DOHH2 (cell line): Measurements from ENCODE around the gene DMRT1.

Experiments
- H3F3A ChIP-seq: fragments of 200-600 bp; sonication (generic), shearing (Covaris generic); 2 replicates; pipeline ENCODE4 v1.6.0; 2016; ENCODE audit warnings: antibody characterized with exemption, mild to moderate bottlenecking; ENCODE audit not compliant: control insufficient read depth, insufficient read depth
- H3K27ac ChIP-seq: fragments of 200-600 bp; sonication (generic); 2 replicates; pipeline ENCODE4 v1.5.1; 2014; ENCODE audit warnings: low read depth, mild to moderate bottlenecking, low read length, moderate library complexity
- H3K27me3 ChIP-seq: fragments of 200-600 bp; sonication (generic); 2 replicates; pipeline ENCODE4 v1.6.1; 2014; ENCODE audit warnings: mild to moderate bottlenecking, low read length, mixed read lengths; ENCODE audit not compliant: control insufficient read depth
- H3K36me3 ChIP-seq: fragments of 200-600 bp; sonication (generic); 2 replicates; pipeline ENCODE4 v1.6.1; 2014; ENCODE audit warnings: mild to moderate bottlenecking, low read length, moderate library complexity, mixed read lengths; ENCODE audit not compliant: control insufficient read depth
- H3K4me1 ChIP-seq: fragments of 200-600 bp; sonication (generic); 2 replicates; pipeline ENCODE4 v1.6.1; 2014; ENCODE audit warnings: mild to moderate bottlenecking, low read length, mixed read lengths; ENCODE audit not compliant: control insufficient read depth
- H3K4me2 ChIP-seq: fragments of 200-600 bp; sonication (generic); 2 replicates; pipeline ENCODE4 v1.6.0; 2014; ENCODE audit warnings: mild to moderate bottlenecking, low read length, moderate library complexity
- H3K4me3 ChIP-seq: fragments of 200-600 bp; sonication (generic); 2 replicates; pipeline ENCODE4 v1.5.1; 2014; ENCODE audit warnings: mild to moderate bottlenecking, low read length, mixed read lengths
- H3K79me2 ChIP-seq: fragments of 200-600 bp; sonication (generic); 2 replicates; pipeline ENCODE4 v1.6.1; 2014; ENCODE audit warnings: mild to moderate bottlenecking, low read length, mixed read lengths; ENCODE audit not compliant: control insufficient read depth
- H3K9me2 ChIP-seq: fragments of 200-600 bp; sonication (generic); replicated peaks from 2 replicates; pipeline ENCODE4 v1.6.1; 2014; ENCODE audit warnings: mild to moderate bottlenecking, low read length, mixed read lengths; ENCODE audit not compliant: control insufficient read depth
- H3K9me3 ChIP-seq: fragments of 200-600 bp; sonication (generic); 2 replicates; pipeline ENCODE4 v1.6.1; 2014; ENCODE audit warnings: antibody characterized with exemption, low read length, mixed read lengths; ENCODE audit not compliant: control insufficient read depth, insufficient read depth
- H4K20me1 ChIP-seq: fragments of 200-600 bp; sonication (generic); 2 replicates; pipeline ENCODE4 v1.6.0; 2014; ENCODE audit warnings: low read depth, mild to moderate bottlenecking, antibody characterized with exemption, low read length, moderate library complexity; ENCODE audit not compliant: control insufficient read depth, insufficient read depth
- CTCF ChIP-seq: fragments of 200-600 bp; sonication (generic); IDR thresholded peaks from one replicate; pipeline ENCODE4 v1.5.1; 2014; ENCODE audit warnings: antibody characterized with exemption, mild to moderate bottlenecking, low read depth, low read length; ENCODE audit not compliant: poor library complexity, severe bottlenecking
- EZH2phosphoT487 ChIP-seq: fragments of 200-600 bp; sonication (generic); IDR thresholded peaks from 2 replicates; pipeline ENCODE4 v1.6.1; 2017; ENCODE audit warnings: borderline replicate concordance, mild to moderate bottlenecking, antibody characterized with exemption, low read length, moderate library complexity, mixed read lengths

DMRT1 gene

GRCh38 chr9:959914-960313 is 118.4 kb downstream of the DMRT1 start:
- Histone ChIP-seq H4K20me1 (no peaks in the 10 kb centered on the region), H3K4me3 (no peak overlapping the region)
- no peak for TF ChIP-seq EZH2phosphoT487

GRCh38 chr9:962023-962422 is 120.5 kb downstream of the DMRT1 start:
- TF ChIP-seq EZH2phosphoT487 (no peak), CTCF (no peak)
- Histone ChIP-seq H3K27ac (no peak overlapping the region), H3K4me1 (no peaks in the 10 kb centered on the region), H3K9me2 (no peaks in the 10 kb centered on the region), H3K4me3 (no peak overlapping the region), H4K20me1 (no peaks in the 10 kb centered on the region), H3K4me2 (no peak overlapping the region), H3K9me3 (no peaks in the 10 kb centered on the region), H3K27me3 (peaks cover 20% of the 10 kb centered on the region; the same call in 1 of the 2 replicates), H3K79me2 (no peaks in the 10 kb centered on the region), H3F3A (no peaks in the 10 kb centered on the region), H3K36me3 (no peaks in the 10 kb centered on the region)

More at GRCh38 chr9:959914-960313, 118.4 kb downstream of the DMRT1 start:
- peaks cover 10% of the 10 kb centered on the region; the same call in 1 of the 2 replicates for H3K27me3 ChIP-seq
- H3K9me3 ChIP-seq: no peaks in the 10 kb centered on the region
- no peak overlapping the region for H3K27ac ChIP-seq
- H3K36me3 ChIP-seq: no peaks in the 10 kb centered on the region
- H3K4me1 ChIP-seq: no peaks in the 10 kb centered on the region
- H3F3A ChIP-seq: no peaks in the 10 kb centered on the region
- no peaks in the 10 kb centered on the region for H3K79me2 ChIP-seq
- H3K4me2 ChIP-seq: no peak overlapping the region
- H3K9me2 ChIP-seq: no peaks in the 10 kb centered on the region

GRCh38 chr9:965497-965896 is 124.0 kb downstream of the DMRT1 start:
- H3K4me2 ChIP-seq: no peak overlapping the region
- peaks cover 7% of the 10 kb centered on the region for H3K4me1 ChIP-seq
- H3F3A ChIP-seq: no peaks in the 10 kb centered on the region
- H3K4me3 ChIP-seq: no peak overlapping the region
- H3K79me2 ChIP-seq: no peaks in the 10 kb centered on the region
- no peaks in the 10 kb centered on the region for H3K9me3 ChIP-seq
- no peak for TF ChIP-seq CTCF
- TF ChIP-seq EZH2phosphoT487: no peak
- no peaks in the 10 kb centered on the region for H4K20me1 ChIP-seq
- no peak overlapping the region for H3K27ac ChIP-seq
- H3K9me2 ChIP-seq: no peaks in the 10 kb centered on the region
- H3K36me3 ChIP-seq: no peaks in the 10 kb centered on the region
- peaks cover 26% of the 10 kb centered on the region; the same call in 1 of the 2 replicates for H3K27me3 ChIP-seq

- Histone ChIP-seq H3K4me2 (no peak overlapping the region), H3K4me1 (peaks cover 7% of the 10 kb centered on the region), H4K20me1 (no peaks in the 10 kb centered on the region)
Measured at GRCh38 chr9:966870-967269, 125.4 kb downstream of the DMRT1 start.

More at GRCh38 chr9:966870-967269, 125.4 kb downstream of the DMRT1 start:
- peaks cover 22% of the 10 kb centered on the region; the same call in 1 of the 2 replicates for H3K27me3 ChIP-seq
- no peaks in the 10 kb centered on the region for H3K36me3 ChIP-seq
- no peak overlapping the region for H3K27ac ChIP-seq
- no peak overlapping the region for H3K4me3 ChIP-seq
- no peaks in the 10 kb centered on the region for H3K9me2 ChIP-seq
- peaks cover 4% of the 10 kb centered on the region; the same call in 1 of the 2 replicates for H3K9me3 ChIP-seq
- H3F3A ChIP-seq: no peaks in the 10 kb centered on the region
- H3K79me2 ChIP-seq: no peaks in the 10 kb centered on the region
- TF ChIP-seq CTCF: no peak
- TF ChIP-seq EZH2phosphoT487: no peak
